Lung (tissue), 12 donors: ENCODE data around the gene AAGAB. TPM values are rescaled to one million over a fixed set of nuclear protein-coding genes. Genes with fewer than 3 reads are reported as not detected.

Experiments
- ATAC-seq: fragments of 200-7000 bp; cut with Tn5 transposase; one replicate; pipeline ENCODE4 v1.9.1; 2020; ENCODE audit warnings: moderate number of reproducible peaks; ENCODE audit not compliant: insufficient read depth, low FRiP score
- DNase-seq, 3 donors: peaks; one replicate each; pipeline ENCODE4 v3.0.0-alpha.2; 2013 to 2017
- H3K27ac ChIP-seq, 2 donors: one replicate each; pipeline ENCODE4 v1.5.1; 2013; ENCODE audit warnings: mild to moderate bottlenecking in 2 of 2, moderate library complexity in 2 of 2, control low read depth in 1 of 2, inconsistent platforms in 1 of 2, low read depth in 1 of 2, low read length in 1 of 2
- H3K27me3 ChIP-seq, 3 donors: one replicate each; pipeline ENCODE4 v1.5.1; 2013; ENCODE audit warnings: low read length in 2 of 3; ENCODE audit not compliant: control insufficient read depth in 3 of 3, insufficient read depth in 3 of 3
- H3K36me3 ChIP-seq, 4 donors: one replicate each; pipeline ENCODE4 v1.5.1; 2013; ENCODE audit warnings: low read length in 4 of 4, mild to moderate bottlenecking in 1 of 4, moderate library complexity in 1 of 4; ENCODE audit not compliant: control insufficient read depth in 4 of 4, insufficient read depth in 4 of 4
- H3K4me1 ChIP-seq, 5 donors: one replicate each; pipeline ENCODE4 v1.5.1; 2013; ENCODE audit warnings: low read length in 5 of 5, mild to moderate bottlenecking in 2 of 5, moderate library complexity in 1 of 5; ENCODE audit not compliant: control insufficient read depth in 5 of 5, insufficient read depth in 5 of 5
- H3K4me3 ChIP-seq: one replicate; pipeline ENCODE4 v1.5.1; 2013; ENCODE audit warnings: mild to moderate bottlenecking, control low read depth, moderate library complexity
- H3K9ac ChIP-seq, 2 donors: one replicate each; pipeline ENCODE4 v1.5.1; 2013; ENCODE audit warnings: low read length in 2 of 2, control low read depth in 1 of 2; ENCODE audit not compliant: insufficient read depth in 1 of 2
- H3K9me3 ChIP-seq, 4 donors: one replicate each; pipeline ENCODE4 v1.5.1; 2013; ENCODE audit warnings: low read length in 3 of 4, mild to moderate bottlenecking in 1 of 4, moderate library complexity in 1 of 4; ENCODE audit not compliant: control insufficient read depth in 4 of 4, insufficient read depth in 3 of 4
- WGBS, 2 donors: extraction: QIAGEN DNeasy Blood & Tissue Kit; methylation state at CpG; one replicate each; pipeline ENCODE4 v1.1.7; 2013; 5-methylcytosine and 5-hydroxymethylcytosine counted together
- polyA plus RNA-seq, 2 donors: library from polyadenylated mRNA; stranded (reverse); fragments of 200-250 nt; gene quantifications; one replicate each; pipeline ENCODE4 v1.2.1, GENCODE V29; 2013
- total RNA-seq, 2 donors: library from RNA; depleted of rRNA in 1 of 2; stranded (reverse); fragments of >200 nt in 1 of 2; gene quantifications; one replicate each; pipeline ENCODE4 v1.2.1, GENCODE V29; 2014 to 2021
- TF ChIP-seq, protein P1 (sequence below): IDR thresholded peaks from 2 replicates; pipeline ENCODE4 v1.5.1; 2012; ENCODE audit warnings: mild to moderate bottlenecking; ENCODE audit errors: control extremely low read depth, extremely low read depth
- donor health status: control.
- donor health status: control.
- donor health status: Bipolar disorder and iron deficiency.
- donor health status: healthy.
- donor health status: DM: yes; HTN: yes; CAD: no.

Gene AAGAB
- total and polyA plus RNA-seq, 4 donors, result 11.5 to 34.5 (median 26.4) TPM

DNA sequence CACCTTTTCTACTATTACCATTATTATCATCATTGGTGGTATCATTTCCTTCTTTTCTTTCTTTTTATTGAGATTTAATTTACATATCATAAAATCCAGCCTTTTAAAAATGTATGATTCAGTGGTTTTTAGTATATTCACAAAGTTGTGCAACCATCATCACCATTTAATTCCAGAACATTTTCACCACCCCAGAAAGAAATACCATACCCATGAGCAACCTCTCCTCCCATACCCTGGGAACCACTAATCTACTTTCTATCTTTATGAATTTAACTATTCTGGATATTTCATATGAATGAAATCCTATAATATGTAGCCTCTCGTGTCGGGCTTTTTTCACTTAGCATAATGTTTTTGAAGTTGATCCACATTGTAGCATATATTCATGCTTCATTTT lies 29.1 kb downstream of the AAGAB start:
- Histone ChIP-seq H3K27ac (no peak overlapping the region), H3K27me3 (no peaks in the 10 kb centered on the region), H3K36me3 (peaks cover 0 to 7% (median 2%) of the 10 kb centered on the region in 4 donors), H3K9ac (no peak overlapping the region), H3K4me1 (no peaks in the 10 kb centered on the region), H3K9me3 (no peaks in the 10 kb centered on the region), H3K4me3 (no peak overlapping the region)
- no peak for ATAC-seq
- no peak for DNase-seq
- 99% methylated on average over 2 of the region's 2 CpGs for WGBS, 2 donors
- TF ChIP-seq, protein P1, sequence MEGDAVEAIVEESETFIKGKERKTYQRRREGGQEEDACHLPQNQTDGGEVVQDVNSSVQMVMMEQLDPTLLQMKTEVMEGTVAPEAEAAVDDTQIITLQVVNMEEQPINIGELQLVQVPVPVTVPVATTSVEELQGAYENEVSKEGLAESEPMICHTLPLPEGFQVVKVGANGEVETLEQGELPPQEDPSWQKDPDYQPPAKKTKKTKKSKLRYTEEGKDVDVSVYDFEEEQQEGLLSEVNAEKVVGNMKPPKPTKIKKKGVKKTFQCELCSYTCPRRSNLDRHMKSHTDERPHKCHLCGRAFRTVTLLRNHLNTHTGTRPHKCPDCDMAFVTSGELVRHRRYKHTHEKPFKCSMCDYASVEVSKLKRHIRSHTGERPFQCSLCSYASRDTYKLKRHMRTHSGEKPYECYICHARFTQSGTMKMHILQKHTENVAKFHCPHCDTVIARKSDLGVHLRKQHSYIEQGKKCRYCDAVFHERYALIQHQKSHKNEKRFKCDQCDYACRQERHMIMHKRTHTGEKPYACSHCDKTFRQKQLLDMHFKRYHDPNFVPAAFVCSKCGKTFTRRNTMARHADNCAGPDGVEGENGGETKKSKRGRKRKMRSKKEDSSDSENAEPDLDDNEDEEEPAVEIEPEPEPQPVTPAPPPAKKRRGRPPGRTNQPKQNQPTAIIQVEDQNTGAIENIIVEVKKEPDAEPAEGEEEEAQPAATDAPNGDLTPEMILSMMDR, result no peak

DNA sequence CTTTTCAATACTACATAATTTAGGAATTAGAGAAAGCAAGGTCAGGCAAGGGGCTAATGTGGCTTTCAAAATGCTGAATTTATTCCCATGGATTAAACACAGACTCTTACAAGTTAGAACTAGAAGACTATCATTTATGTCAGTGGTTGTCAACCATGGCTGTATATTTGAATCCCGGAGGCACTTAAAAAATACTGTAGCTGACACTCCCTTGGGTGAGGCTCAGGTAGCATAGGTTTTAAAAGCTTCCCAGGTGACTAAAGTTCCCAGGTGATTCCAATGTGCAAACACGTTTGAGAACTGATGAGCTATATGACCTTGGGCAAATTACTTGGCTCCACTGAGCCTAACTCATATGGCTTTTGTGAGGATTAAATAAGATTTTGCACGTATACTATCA lies 29.6 kb downstream of the AAGAB start:
- TF ChIP-seq, protein P1, result no peak
- WGBS, 2 donors, result 96 to 97% methylated on average over 3 of the region's 3 CpGs

DNA sequence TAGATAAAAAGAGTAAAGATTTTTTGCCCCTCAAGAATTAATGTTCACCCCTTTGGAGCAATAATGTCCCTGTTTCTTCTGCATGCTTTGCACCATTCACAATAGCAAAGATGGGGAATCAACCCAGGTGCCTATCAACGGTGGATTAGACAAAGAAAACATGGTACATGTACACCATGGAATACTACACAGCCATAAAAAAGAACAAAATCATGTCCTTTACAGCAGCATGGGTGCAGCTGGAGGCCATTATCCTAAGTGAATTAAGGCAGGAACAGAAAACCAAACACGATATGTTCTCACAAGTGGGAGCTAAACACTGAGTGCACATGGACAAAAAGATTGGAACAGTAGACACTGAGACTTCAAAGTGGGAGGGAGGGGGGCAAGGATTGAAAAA lies 35.2 kb downstream of the AAGAB start:
- Histone ChIP-seq H3K36me3 (peaks cover 0 to 3% (median under 1%) of the 10 kb centered on the region in 4 donors), H3K4me1 (no peaks in the 10 kb centered on the region), H3K27me3 (no peaks in the 10 kb centered on the region), H3K4me3 (no peak overlapping the region), H3K9me3 (no peaks in the 10 kb centered on the region), H3K27ac (no peak overlapping the region), H3K9ac (no peak overlapping the region)
- 94 to 98% methylated on average over 2 of the region's 2 CpGs for WGBS, 2 donors
- DNase-seq (no peak), ATAC-seq (no peak)
- TF ChIP-seq, protein P1, result no peak

More for the DNA sequence above, 29.6 kb downstream of the AAGAB start:
- no peak overlapping the region for H3K27ac ChIP-seq
- no peak for ATAC-seq
- H3K9ac ChIP-seq, result no peak overlapping the region
- H3K4me1 ChIP-seq, result no peaks in the 10 kb centered on the region
- H3K27me3 ChIP-seq, result no peaks in the 10 kb centered on the region
- H3K9me3 ChIP-seq, result no peaks in the 10 kb centered on the region
- no peak for DNase-seq
- peaks cover 0 to 6% (median 2%) of the 10 kb centered on the region in 4 donors for H3K36me3 ChIP-seq
- H3K4me3 ChIP-seq, result no peak overlapping the region

DNA sequence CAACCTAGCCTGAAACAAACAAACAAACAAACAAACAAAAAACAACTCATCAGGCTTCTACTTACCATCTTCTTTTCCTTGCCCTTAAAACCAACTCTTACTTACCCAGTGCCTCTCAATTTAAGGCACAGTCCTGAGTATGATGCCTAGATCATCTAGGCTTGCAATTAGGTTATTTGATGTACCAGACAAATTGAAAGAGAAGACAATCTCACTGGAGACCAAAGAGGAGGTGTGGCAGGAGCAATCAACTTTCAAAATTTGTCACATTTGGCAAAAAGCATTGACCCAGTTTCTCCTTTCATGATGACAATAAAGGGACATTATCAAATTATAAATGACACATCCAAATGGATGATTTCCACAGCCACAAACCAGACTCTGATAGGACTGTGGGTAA lies 36.0 kb downstream of the AAGAB start:
- ATAC-seq, result no peak
- Histone ChIP-seq H3K9ac (no peak overlapping the region), H3K27me3 (no peaks in the 10 kb centered on the region), H3K27ac (no peak overlapping the region), H3K36me3 (peaks cover 0 to 3% (median under 1%) of the 10 kb centered on the region in 4 donors), H3K4me3 (no peak overlapping the region), H3K9me3 (no peaks in the 10 kb centered on the region), H3K4me1 (no peaks in the 10 kb centered on the region)
- DNase-seq, result no peak
- TF ChIP-seq, protein P1, result no peak
